GM12891 (cell line): ENCODE data around the gene TACC3.

Source experiments
- PAX5 ChIP-seq: IDR thresholded peaks from 2 replicates; pipeline ENCODE4 v1.6.1; 2011; ENCODE audit warnings: low read length, moderate library complexity, mild to moderate bottlenecking; ENCODE audit not compliant: insufficient read depth, severe bottlenecking
- POLR2A ChIP-seq: IDR thresholded peaks from 2 replicates; pipeline ENCODE4 v1.6.1; 2011; ENCODE audit warnings: low read depth, low read length, control low read depth
- POLR2AphosphoS5 ChIP-seq: IDR thresholded peaks from 2 replicates; pipeline ENCODE4 v1.6.1; 2011; ENCODE audit warnings: low read depth, low read length, control low read depth
- POU2F2 ChIP-seq: IDR thresholded peaks from 2 replicates; pipeline ENCODE4 v1.6.1; 2011; ENCODE audit warnings: low read depth, mild to moderate bottlenecking, control low read depth, low read length, moderate library complexity
- SPI1 ChIP-seq: IDR thresholded peaks from 2 replicates; pipeline ENCODE4 v1.6.1; 2011; ENCODE audit warnings: low read depth, low read length, control low read depth
- TAF1 ChIP-seq: IDR thresholded peaks from 2 replicates; pipeline ENCODE4 v1.6.1; 2011; ENCODE audit warnings: low read depth, low read length, control low read depth

- no peak for TF ChIP-seq SPI1
- TF ChIP-seq TAF1 = no peak
- TF ChIP-seq POLR2AphosphoS5 = no peak
- no peak for TF ChIP-seq POLR2A
- TF ChIP-seq PAX5 = no peak
- TF ChIP-seq POU2F2 = no peak
These were observed 34.8 kb downstream of the TACC3 start for GRCh38 chr4:1756079-1756478.
